Amygdala (tissue), 56 donors: ENCODE results near the gene PRRG3.

ENCODE experiments used
- DNase-seq, 56 donors: peaks; one replicate each; lab custom pipeline; 2025; lab: John Stamatoyannopoulos, UW

PRRG3 gene

DNA sequence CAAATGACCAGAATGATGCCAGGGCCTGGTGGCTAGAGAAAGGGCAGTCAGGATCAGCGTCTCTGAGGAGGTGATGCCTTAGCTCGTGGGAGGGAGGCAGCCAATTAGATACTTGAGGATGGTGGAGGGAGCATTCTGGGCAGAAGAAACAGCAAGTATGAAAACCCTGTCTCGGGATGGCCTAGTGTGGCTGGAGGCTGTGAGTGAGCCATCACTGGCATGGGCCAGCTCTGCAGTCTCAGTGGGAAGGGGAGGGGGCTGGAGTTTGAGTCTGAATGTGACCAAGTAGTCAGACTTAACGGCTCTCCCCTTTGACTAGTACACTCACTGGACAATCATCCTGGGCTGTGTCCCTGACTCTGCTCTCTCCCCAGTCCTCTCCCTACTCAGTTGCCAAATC, 46.3 kb downstream of the PRRG3 start:
- DNase-seq: no peak

DNA sequence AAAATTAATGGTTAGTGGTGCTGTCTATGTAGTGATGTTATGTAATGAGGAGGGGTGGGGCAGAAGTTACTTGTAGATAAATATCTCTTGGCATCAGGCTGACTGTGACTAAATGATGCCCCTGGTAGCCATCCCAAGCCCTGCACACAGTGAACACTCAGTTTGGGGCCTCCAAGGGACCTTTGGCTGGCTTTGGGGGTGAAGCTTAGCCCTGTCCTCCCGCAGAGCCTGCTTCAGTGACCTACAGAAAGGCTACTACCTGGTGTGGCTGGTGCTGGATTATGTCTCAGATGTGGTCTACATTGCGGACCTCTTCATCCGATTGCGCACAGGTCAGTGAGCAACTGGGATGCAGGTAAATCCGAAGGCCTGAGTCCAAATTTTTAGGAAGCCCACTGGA, 47.1 kb downstream of the PRRG3 start:
- DNase-seq: no peak

DNA sequence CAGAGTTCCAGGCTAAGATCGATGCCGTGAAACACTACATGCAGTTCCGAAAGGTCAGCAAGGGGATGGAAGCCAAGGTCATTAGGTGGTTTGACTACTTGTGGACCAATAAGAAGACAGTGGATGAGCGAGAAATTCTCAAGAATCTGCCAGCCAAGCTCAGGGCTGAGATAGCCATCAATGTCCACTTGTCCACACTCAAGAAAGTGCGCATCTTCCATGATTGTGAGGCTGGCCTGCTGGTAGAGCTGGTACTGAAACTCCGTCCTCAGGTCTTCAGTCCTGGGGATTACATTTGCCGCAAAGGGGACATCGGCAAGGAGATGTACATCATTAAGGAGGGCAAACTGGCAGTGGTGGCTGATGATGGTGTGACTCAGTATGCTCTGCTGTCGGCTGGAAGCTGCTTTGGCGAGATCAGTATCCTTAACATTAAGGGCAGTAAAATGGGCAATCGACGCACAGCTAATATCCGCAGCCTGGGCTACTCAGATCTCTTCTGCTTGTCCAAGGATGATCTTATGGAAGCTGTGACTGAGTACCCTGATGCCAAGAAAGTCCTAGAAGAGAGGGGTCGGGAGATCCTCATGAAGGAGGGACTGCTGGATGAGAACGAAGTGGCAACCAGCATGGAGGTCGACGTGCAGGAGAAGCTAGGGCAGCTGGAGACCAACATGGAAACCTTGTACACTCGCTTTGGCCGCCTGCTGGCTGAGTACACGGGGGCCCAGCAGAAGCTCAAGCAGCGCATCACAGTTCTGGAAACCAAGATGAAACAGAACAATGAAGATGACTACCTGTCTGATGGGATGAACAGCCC, 48.6 kb downstream of the PRRG3 start:
- no peak for DNase-seq

DNA sequence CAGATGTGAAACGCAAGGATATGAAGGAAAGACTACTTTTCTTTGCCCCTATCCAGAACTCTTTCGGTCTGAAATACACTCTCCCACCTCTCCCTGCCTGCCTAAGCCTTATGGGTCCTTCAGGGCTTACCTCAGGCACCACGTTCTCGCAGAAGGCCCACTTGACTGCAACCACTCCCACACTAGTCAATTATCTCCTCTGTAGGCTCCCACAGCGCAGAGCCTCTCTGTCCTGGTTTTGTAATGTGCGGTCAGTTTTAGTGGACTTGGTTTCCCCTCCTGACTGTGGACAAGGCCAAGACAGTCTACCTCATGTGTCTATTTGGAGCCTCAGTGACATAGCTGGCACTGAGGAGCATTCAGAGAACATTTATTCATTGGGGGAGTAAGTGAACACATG, 50.4 kb downstream of the PRRG3 start:
- DNase-seq: no peak

DNA sequence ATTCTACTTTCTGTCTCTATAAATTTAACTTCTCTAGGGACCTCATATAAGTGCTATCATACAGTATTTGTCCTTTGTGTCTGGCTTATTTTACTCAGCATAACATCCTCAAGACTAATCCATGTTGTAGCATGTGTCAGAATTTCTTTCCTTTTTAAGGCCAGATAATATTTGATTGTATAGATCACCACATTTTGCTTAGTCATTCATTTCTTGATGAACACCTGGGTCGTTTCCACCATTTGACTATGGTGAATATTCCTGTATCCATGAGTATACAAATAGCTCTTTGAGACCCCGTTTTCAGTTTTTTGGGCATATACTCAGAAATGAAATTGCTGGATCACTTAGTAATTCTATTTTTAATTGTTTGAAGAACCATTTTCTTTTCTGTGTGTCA, 51.2 kb downstream of the PRRG3 start:
- no peak for DNase-seq

DNA sequence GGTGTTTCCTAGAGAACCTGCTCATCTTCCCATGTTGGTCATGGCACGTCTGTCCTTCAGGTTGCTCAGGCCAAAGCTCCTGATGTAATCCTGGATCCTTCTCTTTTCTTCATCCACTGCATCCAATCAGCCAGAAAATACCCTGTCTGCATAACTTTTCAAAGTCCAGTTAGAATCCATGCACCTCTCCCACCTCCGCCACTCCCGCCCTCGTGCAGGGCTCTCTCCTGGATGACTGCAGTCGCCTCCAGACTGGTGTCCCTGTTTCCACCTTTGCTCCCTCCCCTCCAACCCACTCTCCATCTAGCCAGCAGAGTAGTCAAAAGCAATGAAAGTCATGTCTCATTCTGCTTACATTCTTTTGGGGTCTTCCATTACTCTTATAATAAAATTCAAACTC, 55.3 kb downstream of the PRRG3 start:
- no peak for DNase-seq

DNA sequence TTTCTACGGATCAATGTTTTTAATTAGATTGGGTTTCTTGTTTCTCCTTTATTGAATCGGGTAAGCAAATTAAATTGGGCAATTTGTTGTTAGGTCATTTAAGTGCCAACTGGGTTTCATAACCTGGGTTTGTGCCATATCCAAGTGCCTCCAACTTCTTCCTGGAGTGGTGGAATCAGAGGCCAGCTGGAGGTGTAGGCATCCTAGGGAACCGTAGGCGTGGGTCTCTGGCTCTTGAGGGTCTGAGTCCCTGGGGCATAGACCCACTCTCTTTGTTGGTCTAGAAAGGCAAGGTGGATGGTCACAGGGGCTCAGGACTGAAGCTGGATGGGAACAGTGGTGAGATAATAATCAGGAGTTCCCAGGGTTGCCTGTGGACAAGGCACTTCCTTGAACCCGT, 57.6 kb downstream of the PRRG3 start:
- DNase-seq: no peak

DNA sequence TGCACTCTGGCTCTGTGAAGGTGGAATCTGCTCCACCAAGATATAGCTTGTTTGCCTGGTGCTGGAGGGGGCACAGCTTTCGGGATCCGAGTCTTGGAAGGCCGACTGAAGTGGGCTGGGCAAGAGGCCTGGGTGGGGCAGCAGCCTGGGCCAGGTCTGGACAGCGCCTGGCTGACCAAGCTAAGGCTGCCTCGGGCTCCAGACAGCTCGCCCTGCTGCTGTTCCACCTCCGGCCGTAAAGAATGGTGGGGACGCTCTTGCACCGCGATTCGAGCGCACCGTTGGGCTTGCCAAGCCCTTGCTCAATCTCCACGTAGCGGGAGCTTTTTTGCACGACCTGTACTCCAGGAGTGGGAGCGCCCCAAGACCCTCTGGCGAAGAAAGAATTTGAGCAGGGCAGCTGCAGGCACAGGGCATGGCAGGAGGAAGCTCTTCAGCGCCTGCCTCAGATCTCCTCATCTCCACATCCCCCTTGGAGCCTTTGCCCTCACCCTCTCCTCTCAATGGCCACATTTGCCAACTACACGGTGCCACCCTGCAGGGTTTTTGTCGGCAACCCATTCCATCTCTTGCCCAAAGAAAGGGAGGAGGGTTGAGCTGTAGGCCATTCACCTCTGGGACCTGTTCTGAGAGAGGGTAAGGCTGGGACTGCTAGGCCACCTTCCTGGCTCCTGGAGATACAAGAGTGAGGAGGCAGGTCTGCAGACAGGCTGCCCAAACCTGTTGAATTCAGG, 58.2 kb downstream of the PRRG3 start:
- DNase-seq: peak in 41 of 56 donors; percentile 0 to 58 (median 10)

DNA sequence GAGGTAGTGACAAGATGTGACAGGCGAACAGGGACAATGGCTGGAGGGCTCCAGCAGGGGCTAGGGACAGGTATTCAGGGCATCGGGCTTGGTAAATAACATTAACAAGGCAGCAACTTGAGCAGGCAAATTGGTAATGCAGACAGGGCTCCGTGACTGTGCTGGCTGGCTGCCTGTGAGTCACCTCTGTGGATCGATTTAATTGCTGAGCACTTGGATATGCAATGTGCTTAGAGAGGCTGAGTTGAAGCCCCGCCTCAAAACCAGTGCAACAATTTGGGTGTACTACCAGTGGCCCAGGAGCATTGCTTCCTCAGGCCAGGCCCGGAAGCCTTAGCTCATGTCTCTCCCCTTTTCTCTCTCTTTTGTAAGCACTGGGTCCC, 58.8 kb downstream of the PRRG3 start:
- peak in 1 of 56 donors; percentile 5 for DNase-seq

DNA sequence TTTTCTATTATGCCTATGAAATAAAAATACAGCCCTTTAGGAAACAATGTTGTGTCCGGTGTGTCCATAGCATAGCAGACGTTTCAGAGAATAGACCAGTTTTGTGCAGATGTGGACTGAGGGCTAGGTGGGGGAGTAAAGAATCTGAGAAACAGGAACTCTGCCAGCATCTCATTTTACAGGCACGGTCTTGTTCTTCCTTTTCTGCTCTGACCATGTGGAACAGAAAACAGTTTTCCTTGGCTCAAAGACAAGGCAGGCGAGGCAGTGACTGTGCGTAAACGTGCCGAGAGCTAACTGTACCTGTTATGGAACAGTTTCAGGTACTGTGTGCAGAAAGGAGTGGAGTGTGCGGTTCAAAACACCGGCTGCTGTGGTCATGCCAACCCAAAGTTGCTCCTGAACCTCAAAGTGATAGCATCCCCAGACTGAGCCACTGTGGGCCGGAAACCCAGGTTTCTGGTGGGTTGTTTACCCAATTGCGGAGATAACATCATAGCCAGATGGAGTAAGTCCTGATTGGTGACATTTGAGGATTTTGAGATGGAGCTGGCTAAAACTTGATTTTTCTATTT, 59.5 kb downstream of the PRRG3 start:
- DNase-seq: no peak
